Esophagus muscularis mucosa (tissue), 4 donors: ENCODE measurements around the gene AKAP8.

Experiments used
- CTCF ChIP-seq, 3 experiments: fragments of 200-600 bp in 2 of 3; fragments of 450-650 bp in 1 of 3; sonication (generic) in 2 of 3; IDR thresholded peaks; one replicate each; pipeline ENCODE4 v1.5.1; 2017 to 2019; ENCODE audit warnings: antibody characterized with exemption in 3 of 3, mild to moderate bottlenecking in 2 of 3, moderate library complexity in 1 of 3
- EP300 ChIP-seq: sonication (generic); formaldehyde crosslinking; IDR thresholded peaks from one replicate; pipeline ENCODE4 v1.6.1; 2017; ENCODE audit warnings: antibody characterized with exemption
- POLR2AphosphoS5 ChIP-seq, 2 donors: sonication (generic); formaldehyde crosslinking; IDR thresholded peaks; one replicate each; pipeline ENCODE4 v1.6.1; 2017; ENCODE audit warnings: antibody characterized with exemption in 2 of 2

DNA sequence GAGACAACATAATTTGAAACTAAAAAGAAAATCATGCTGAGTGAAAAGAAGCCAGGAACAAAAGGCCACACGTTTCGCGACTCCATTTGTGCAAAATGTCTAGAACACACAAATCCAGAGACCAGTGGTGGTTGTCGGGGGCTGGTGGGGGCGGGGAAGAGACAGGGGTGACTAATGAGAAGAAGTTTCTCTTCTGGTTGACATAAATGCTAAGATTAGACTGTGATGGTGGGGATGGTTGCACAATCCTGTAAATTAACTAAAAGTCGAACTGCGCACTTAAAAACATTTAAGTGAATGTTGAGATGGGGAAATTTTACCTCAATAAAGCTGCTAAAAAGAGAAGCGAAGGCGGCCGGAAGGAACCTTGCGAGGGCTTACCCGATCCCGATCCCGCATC, 7.1 kb downstream of the AKAP8 start:
- TF ChIP-seq CTCF (IDR thresholded peaks at IDR 0.05) (no peak), POLR2AphosphoS5 (IDR thresholded peaks at IDR 0.05) (no peak), EP300 (no peak)
